B cell (primary cell): ENCODE measurements around the gene PCDH9. TPM values are rescaled to one million over a fixed set of nuclear protein-coding genes. Genes with fewer than 3 reads are reported as not detected.

ENCODE experiments used
- ATAC-seq: fragments of 200-7000 bp; cut with Tn5 transposase; one replicate; pipeline ENCODE4 v1.10.0; 2021; ENCODE audit warnings: low read depth, mild to moderate bottlenecking, moderate number of reproducible peaks, moderate library complexity
- CTCF ChIA-PET: fragments of 350-600 bp; sonication (Branson Sonifier 250); formaldehyde crosslinking; loops from one replicate; lab custom pipeline; 2021; ENCODE audit warnings: antibody characterized with exemption, inconsistent platforms; lab: Charles Lee
- POLR2A ChIA-PET: fragments of 350-600 bp; sonication (Branson Sonifier 250); formaldehyde crosslinking; loops from one replicate; lab custom pipeline; 2021; ENCODE audit warnings: antibody characterized with exemption; lab: Charles Lee
- DNase-seq: peaks from one replicate; pipeline ENCODE4 v3.0.0; 2013
- H2AFZ ChIP-seq: 2 replicates; pipeline ENCODE4 v1.6.1; 2012; ENCODE audit warnings: mild to moderate bottlenecking, low read depth, low read length; ENCODE audit not compliant: insufficient read depth, poor library complexity, severe bottlenecking
- H3K27ac ChIP-seq, 2 donors: 1 replicate in 1 of 2; 2 replicates in 1 of 2; pipeline ENCODE4 v1.5.1; 2012 to 2013; ENCODE audit warnings: low read length in 2 of 2, mild to moderate bottlenecking in 2 of 2, moderate library complexity in 1 of 2
- H3K27me3 ChIP-seq, 4 experiments: fragments of 200-600 bp in 1 of 4; sonication (generic) in 1 of 4; replicated peaks in 1 of 4; 1 replicate in 2 of 4; 2 replicates in 2 of 4; pipeline versions ENCODE4 v1.6.1 to v1.7.0; 2013 to 2016; ENCODE audit warnings: low read length in 3 of 4, mild to moderate bottlenecking in 2 of 4, mixed read lengths in 1 of 4, moderate library complexity in 1 of 4; ENCODE audit not compliant: insufficient read depth in 4 of 4, control insufficient read depth in 3 of 4; ENCODE audit errors: control extremely low read depth in 1 of 4
- H3K36me3 ChIP-seq, 2 experiments: replicated peaks in 1 of 2; 1 replicate in 1 of 2; 2 replicates in 1 of 2; pipeline versions ENCODE4 v1.6.1 to v1.7.1; 2013; ENCODE audit warnings: low read length in 1 of 2; ENCODE audit not compliant: insufficient read depth in 2 of 2, control insufficient read depth in 1 of 2; ENCODE audit errors: control extremely low read depth in 1 of 2, extremely low read depth in 1 of 2
- H3K4me1 ChIP-seq, 2 donors: fragments of 200-600 bp in 1 of 2; sonication (generic) in 1 of 2; 1 replicate in 1 of 2; 2 replicates in 1 of 2; pipeline versions ENCODE4 v1.5.1 to v1.6.1; 2013 to 2017; ENCODE audit warnings: low read length in 2 of 2; ENCODE audit not compliant: control insufficient read depth in 2 of 2, insufficient read depth in 2 of 2
- H3K4me2 ChIP-seq: replicated peaks from 2 replicates; pipeline ENCODE3; 2012; ENCODE audit warnings: mild to moderate bottlenecking, low read depth, low read length; ENCODE audit not compliant: poor library complexity, severe bottlenecking
- H3K4me3 ChIP-seq, 5 experiments: fragments of 200-600 bp in 1 of 5; sonication (generic) in 1 of 5; 1 replicate in 3 of 5; 2 replicates in 2 of 5; pipeline versions ENCODE4 v1.5.1 to v1.7.0; 2011 to 2016; ENCODE audit warnings: low read length in 4 of 5, mild to moderate bottlenecking in 4 of 5, low read depth in 2 of 5, control low read depth in 1 of 5, moderate library complexity in 1 of 5; ENCODE audit not compliant: insufficient read depth in 1 of 5; ENCODE audit errors: control extremely low read depth in 1 of 5, extremely low read depth in 1 of 5
- H3K79me2 ChIP-seq: fragments of 200-600 bp; sonication (generic); one replicate; pipeline ENCODE4 v1.6.0; 2016; ENCODE audit warnings: low read length; ENCODE audit not compliant: control insufficient read depth, insufficient read depth
- H3K9ac ChIP-seq: fragments of 200-600 bp; sonication (generic); 2 replicates; pipeline ENCODE4 v1.6.1; 2017; ENCODE audit warnings: mild to moderate bottlenecking, low read length, moderate library complexity
- H3K9me3 ChIP-seq, 3 donors: one replicate each; pipeline versions ENCODE4 v1.6.1 to v1.7.1; 2013; ENCODE audit warnings: low read length in 2 of 3; ENCODE audit not compliant: control insufficient read depth in 2 of 3, insufficient read depth in 1 of 3; ENCODE audit errors: control extremely low read depth in 1 of 3
- H4K20me1 ChIP-seq: 2 replicates; pipeline ENCODE4 v1.6.0; 2012; ENCODE audit warnings: mild to moderate bottlenecking, low read length; ENCODE audit not compliant: insufficient read depth, control insufficient read depth, poor library complexity, severe bottlenecking
- H3K27ac Mint-ChIP-seq: one replicate; pipeline ENCODE4 v1.8.0; 2021; ENCODE audit warnings: mixed read lengths
- H3K27me3 Mint-ChIP-seq: one replicate; pipeline ENCODE4 v1.8.0; 2021; ENCODE audit warnings: mixed read lengths
- H3K4me1 Mint-ChIP-seq: one replicate; pipeline ENCODE4 v1.8.0; 2021; ENCODE audit warnings: mixed read lengths
- H3K4me3 Mint-ChIP-seq: one replicate; pipeline ENCODE4 v1.8.0; 2021; ENCODE audit warnings: mixed read lengths
- H3K9me3 Mint-ChIP-seq: one replicate; pipeline ENCODE4 v1.8.0; 2022; ENCODE audit warnings: mixed read lengths; ENCODE audit not compliant: insufficient read depth
- CTCF ChIP-seq: fragments of 200-600 bp; IDR thresholded peaks from one replicate; pipeline ENCODE4 v1.8.0; 2022; ENCODE audit warnings: antibody characterized with exemption, mild to moderate bottlenecking
- EZH2 ChIP-seq: IDR thresholded peaks from 2 replicates; pipeline ENCODE4 v1.6.1; 2012; ENCODE audit warnings: borderline replicate concordance, low read depth, mild to moderate bottlenecking, moderate library complexity, low read length; ENCODE audit not compliant: insufficient read depth, poor library complexity, severe bottlenecking
- WGBS: methylation state at CpG from one replicate; pipeline ENCODE4 v1.1.5; 2013; ENCODE audit warnings: missing lambda C conversion rate; ENCODE audit not compliant: insufficient coverage; 5-methylcytosine and 5-hydroxymethylcytosine counted together
- intact Hi-C: fragments of 100-400 bp; cut with micrococcal nuclease; formaldehyde crosslinking; loops from one replicate; pipeline ENCODE4 v1.10.0; 2022
- polyA plus RNA-seq: library from polyadenylated mRNA; depleted of rRNA; stranded (reverse); fragments of >200 nt; gene quantifications from 2 replicates; pipeline ENCODE4 v1.2.3, GENCODE V29; 2012
- total RNA-seq, 2 donors: library from RNA; stranded (reverse); fragments of 120-200 nt in 1 of 2; gene quantifications; 1 replicate in 1 of 2; 2 replicates in 1 of 2; pipeline versions ENCODE4 v1.2.3 to v1.2.4, GENCODE V29; 2013 to 2022

Gene PCDH9
- total and polyA plus RNA-seq, 2 donors (not counting 1 experiment from before 2014, with no cell fraction given), result 13.1 to 21.8 TPM

GRCh38 chr13:67048821-67049150 is 181.3 kb downstream of the PCDH9 start:
- Histone ChIP-seq H3K4me2 (peak overlapping the region; percentile 16), H3K9ac (peak overlapping the region; percentile 9), H3K9me3 (peaks cover 0 to 1% (median 0%) of the 10 kb centered on the region in 3 donors), H3K36me3 (no peaks in the 10 kb centered on the region), H3K4me3 (no peak overlapping the region), H3K27me3 (no peaks in the 10 kb centered on the region), H3K27ac (peak overlapping the region in 1 of 2 donors; percentile 48), H3K79me2 (no peaks in the 10 kb centered on the region), H4K20me1 (no peaks in the 10 kb centered on the region), H3K4me1 (peaks cover 13 to 15% of the 10 kb centered on the region in 2 donors), H2AFZ (peak overlapping the region; percentile 55)
- no peak for DNase-seq
- Mint-ChIP-seq H3K9me3 (no peaks in the 10 kb centered on the region), H3K27ac (no peak overlapping the region), H3K27me3 (no peaks in the 10 kb centered on the region), H3K4me1 (peaks cover 15% of the 10 kb centered on the region), H3K4me3 (no peak overlapping the region)
- no peak for ATAC-seq
- ChIA-PET POLR2A (no interaction called here), CTCF (no interaction called here)
- TF ChIP-seq EZH2 (no peak), CTCF (no peak)
- no CpG with 5 or more reads among the region's 2 CpGs for WGBS
- intact Hi-C loops, result no loop called here

GRCh38 chr13:67048084-67048820 is 181.9 kb downstream of the PCDH9 start:
- H3K9me3 Mint-ChIP-seq, result no peaks in the 10 kb centered on the region
- H3K4me1 Mint-ChIP-seq, result peaks cover 15% of the 10 kb centered on the region
- no peak for TF ChIP-seq EZH2
- no peak for TF ChIP-seq CTCF
- no peaks in the 10 kb centered on the region for H3K27me3 Mint-ChIP-seq
- no peak overlapping the region for H3K4me3 ChIP-seq
- H2AFZ ChIP-seq, result peak overlapping the region; percentile 55
- H3K9me3 ChIP-seq, result peaks cover 0 to 1% (median 0%) of the 10 kb centered on the region in 3 donors
- H3K27ac Mint-ChIP-seq, result peak overlapping the region; percentile 10
- H3K4me2 ChIP-seq, result peak overlapping the region; percentile 16
- H3K27me3 ChIP-seq, result no peaks in the 10 kb centered on the region
- peaks cover 13 to 15% of the 10 kb centered on the region in 2 donors for H3K4me1 ChIP-seq
- peak overlapping the region in 1 of 2 donors; percentile 48 for H3K27ac ChIP-seq
- POLR2A ChIA-PET, result no interaction called here
- CTCF ChIA-PET, result no interaction called here
- H3K9ac ChIP-seq, result peak overlapping the region; percentile 9
- H4K20me1 ChIP-seq, result no peaks in the 10 kb centered on the region
- intact Hi-C loops, result no loop called here
- H3K79me2 ChIP-seq, result no peaks in the 10 kb centered on the region
- H3K36me3 ChIP-seq, result no peaks in the 10 kb centered on the region
- ATAC-seq (no peak), DNase-seq (peak; percentile 18)
- WGBS, result no CpG with 5 or more reads among the region's 4 CpGs
- no peak overlapping the region for H3K4me3 Mint-ChIP-seq
